Stomach (tissue), 4 donors: ENCODE measurements around the gene DHRS4.
"Not testable (repeated sequence)": the region's sequence is repeated elsewhere in the genome, so short reads cannot be mapped to it uniquely, and the experiment has no call there.

Source experiments
- EP300 ChIP-seq: sonication (generic); formaldehyde crosslinking; IDR thresholded peaks from one replicate; pipeline ENCODE4 v1.6.1; 2017; ENCODE audit warnings: antibody characterized with exemption
- POLR2AphosphoS5 ChIP-seq, 3 donors: sonication (generic); formaldehyde crosslinking; IDR thresholded peaks; one replicate each; pipeline ENCODE4 v1.6.1; 2016; ENCODE audit warnings: antibody characterized with exemption in 3 of 3
- TF ChIP-seq, protein P1 (sequence below), 7 experiments: fragments of 450-650 bp in 4 of 7; fragments of 200-600 bp in 3 of 7; sonication (generic) in 3 of 7; IDR thresholded peaks; one replicate each; pipeline ENCODE4 v1.5.1; 2016 to 2019; ENCODE audit warnings: antibody characterized with exemption in 7 of 7, control low read depth in 2 of 7, mild to moderate bottlenecking in 1 of 7

DNA sequence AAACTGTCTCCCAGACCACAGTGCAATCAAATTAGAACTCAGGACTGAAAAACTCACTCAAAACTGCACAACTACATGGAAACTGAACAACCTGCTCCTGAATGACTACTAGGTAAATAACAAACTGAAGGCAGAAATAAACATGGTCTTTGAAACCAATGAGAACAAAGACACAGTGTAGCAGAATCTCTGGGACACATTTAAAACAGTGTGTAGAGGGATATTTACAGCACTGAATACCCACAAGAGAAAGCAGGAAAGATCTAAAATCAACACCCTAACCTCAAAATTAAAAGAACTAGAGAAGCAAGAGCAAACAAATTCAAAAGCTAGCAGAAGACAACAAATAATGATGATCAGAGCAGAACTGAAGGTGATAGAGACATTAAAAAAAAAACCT, 20.5 kb downstream of the DHRS4 start:
- not testable (repeated sequence) for TF ChIP-seq POLR2AphosphoS5 (IDR thresholded peaks at IDR 0.05); EP300
- TF ChIP-seq, protein P1, sequence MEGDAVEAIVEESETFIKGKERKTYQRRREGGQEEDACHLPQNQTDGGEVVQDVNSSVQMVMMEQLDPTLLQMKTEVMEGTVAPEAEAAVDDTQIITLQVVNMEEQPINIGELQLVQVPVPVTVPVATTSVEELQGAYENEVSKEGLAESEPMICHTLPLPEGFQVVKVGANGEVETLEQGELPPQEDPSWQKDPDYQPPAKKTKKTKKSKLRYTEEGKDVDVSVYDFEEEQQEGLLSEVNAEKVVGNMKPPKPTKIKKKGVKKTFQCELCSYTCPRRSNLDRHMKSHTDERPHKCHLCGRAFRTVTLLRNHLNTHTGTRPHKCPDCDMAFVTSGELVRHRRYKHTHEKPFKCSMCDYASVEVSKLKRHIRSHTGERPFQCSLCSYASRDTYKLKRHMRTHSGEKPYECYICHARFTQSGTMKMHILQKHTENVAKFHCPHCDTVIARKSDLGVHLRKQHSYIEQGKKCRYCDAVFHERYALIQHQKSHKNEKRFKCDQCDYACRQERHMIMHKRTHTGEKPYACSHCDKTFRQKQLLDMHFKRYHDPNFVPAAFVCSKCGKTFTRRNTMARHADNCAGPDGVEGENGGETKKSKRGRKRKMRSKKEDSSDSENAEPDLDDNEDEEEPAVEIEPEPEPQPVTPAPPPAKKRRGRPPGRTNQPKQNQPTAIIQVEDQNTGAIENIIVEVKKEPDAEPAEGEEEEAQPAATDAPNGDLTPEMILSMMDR (IDR thresholded peaks at IDR 0.05), result not testable (repeated sequence)
